ENCODE measurements around the gene TSPAN8. TPM values are rescaled to one million over a fixed set of nuclear protein-coding genes. Genes with fewer than 3 reads are reported as not detected.
"Not testable (repeated sequence)": the region's sequence is repeated elsewhere in the genome, so short reads cannot be mapped to it uniquely, and the experiment has no call there.

Gene TSPAN8
- total RNA-seq, 2 experiments from 2014 or later: not detected

DNA sequence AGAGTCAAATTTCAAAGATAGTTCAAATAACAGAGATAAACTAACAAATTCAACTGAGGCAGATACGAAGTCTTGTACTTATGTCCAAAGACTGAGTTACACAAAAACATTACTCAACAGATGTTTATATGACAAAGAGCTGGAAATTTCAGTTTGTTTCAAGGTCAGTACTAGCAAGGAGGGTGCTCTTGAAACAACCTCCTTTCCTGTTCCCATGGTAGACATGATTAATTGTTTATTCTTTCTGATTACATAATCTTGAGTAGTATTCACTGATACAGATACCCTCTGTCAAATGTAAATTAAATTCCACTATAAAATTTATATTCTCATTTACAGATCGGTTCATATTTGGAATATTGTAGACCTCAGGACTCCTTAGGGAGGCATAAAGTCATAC lies 23.4 kb downstream of the TSPAN8 start:
- POLR2A ChIA-PET: no interaction called here
- H3K4me3 Mint-ChIP-seq: no peak overlapping the region
- no peaks in the 10 kb centered on the region for H3K27me3 Mint-ChIP-seq
- H3K36me3 Mint-ChIP-seq (ENCODE audit: low read depth): no peaks in the 10 kb centered on the region
- H3K27ac Mint-ChIP-seq: no peak overlapping the region
- CTCF ChIA-PET: no interaction called here
- no peak for DNase-seq
- no peaks in the 10 kb centered on the region for H3K9me3 Mint-ChIP-seq
- H3K4me1 Mint-ChIP-seq: no peaks in the 10 kb centered on the region

DNA sequence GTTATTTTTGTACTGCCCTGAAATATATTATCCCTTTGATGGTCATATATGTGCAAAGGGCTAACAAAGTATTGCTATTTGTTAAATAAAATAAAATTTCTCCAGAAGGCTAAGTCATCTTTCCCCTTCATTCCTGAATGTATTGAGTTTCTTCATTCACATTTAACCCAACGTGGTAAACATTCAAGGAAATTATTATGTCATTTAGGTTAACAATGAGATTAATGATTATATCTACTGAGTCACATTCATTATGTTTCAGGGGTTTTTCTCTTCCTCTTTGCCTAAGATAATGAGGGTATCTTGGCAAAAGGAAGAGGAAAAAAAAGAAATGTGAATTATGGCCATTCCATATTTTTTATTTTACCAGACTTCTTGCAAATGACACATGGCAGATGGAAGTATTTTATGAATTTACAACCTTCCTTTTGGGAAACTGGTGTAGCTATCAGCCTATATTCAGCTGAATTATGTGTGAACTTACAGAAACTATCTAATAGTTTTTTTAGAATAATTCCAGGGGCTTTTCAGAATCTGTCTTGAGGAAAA lies 27.2 kb downstream of the TSPAN8 start:
- POLR2A ChIA-PET: no interaction called here
- H3K36me3 Mint-ChIP-seq (ENCODE audit: low read depth): no peaks in the 10 kb centered on the region
- no peaks in the 10 kb centered on the region for H3K27me3 Mint-ChIP-seq
- DNase-seq: no peak
- no peaks in the 10 kb centered on the region for H3K4me1 Mint-ChIP-seq
- H3K9me3 Mint-ChIP-seq: no peaks in the 10 kb centered on the region
- CTCF ChIA-PET: no interaction called here
- no peak overlapping the region for H3K27ac Mint-ChIP-seq
- no peak overlapping the region for H3K4me3 Mint-ChIP-seq

DNA sequence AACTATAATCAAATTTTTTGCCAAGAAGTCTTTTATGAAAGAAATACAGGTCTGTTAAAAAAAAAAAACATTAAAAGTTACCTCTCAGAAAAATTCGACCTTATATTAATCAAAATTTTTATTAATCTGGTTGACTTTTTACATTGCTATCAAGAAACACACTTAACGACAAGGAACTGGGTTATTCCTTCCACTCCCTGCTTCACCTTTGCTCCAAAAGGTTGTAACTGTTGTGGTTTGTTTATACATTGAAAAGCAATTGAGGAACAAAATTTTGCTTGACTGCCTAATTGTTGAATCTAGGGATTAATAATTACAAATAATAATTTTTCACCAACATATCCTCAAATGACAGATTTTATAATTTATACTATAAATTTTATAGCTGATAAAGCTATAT lies 28.4 kb downstream of the TSPAN8 start:
- ChIA-PET CTCF (no interaction called here), POLR2A (no interaction called here)
- Mint-ChIP-seq H3K4me3 (no peak overlapping the region), H3K36me3 (ENCODE audit: low read depth) (no peaks in the 10 kb centered on the region), H3K27me3 (no peaks in the 10 kb centered on the region), H3K4me1 (no peaks in the 10 kb centered on the region), H3K9me3 (no peaks in the 10 kb centered on the region), H3K27ac (no peak overlapping the region)
- DNase-seq: no peak

DNA sequence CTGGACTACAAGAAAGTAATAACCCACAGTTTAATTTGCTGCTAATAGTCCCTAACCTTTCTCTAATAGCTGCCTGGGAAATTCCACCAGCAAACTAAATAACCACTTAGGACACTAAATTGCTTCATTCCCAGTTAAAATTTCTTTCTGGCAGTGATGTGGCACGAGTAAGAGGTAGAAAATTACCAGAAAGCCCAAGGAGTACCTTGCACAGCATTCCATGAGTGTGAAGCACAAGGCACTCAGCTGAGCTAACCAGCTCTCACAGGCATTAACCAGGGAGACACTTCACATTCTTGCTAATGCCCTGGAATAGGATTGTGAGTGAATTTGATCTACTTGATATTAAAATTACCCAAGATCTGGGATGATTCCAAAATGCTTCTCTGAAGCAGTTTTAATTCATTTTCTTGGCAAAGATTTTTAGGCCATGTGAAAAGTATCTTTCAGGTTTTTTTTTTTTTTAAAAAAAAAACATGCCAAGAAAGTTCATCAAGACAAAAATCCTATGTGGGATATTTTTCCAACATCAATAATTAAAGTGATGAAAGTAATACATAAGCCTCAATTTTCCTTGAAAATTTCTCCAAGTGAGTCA lies 29.5 kb downstream of the TSPAN8 start:
- no peaks in the 10 kb centered on the region for H3K9me3 Mint-ChIP-seq
- ChIA-PET POLR2A (no interaction called here), CTCF (no interaction called here)
- no peaks in the 10 kb centered on the region for H3K27me3 Mint-ChIP-seq
- no peak for DNase-seq
- H3K36me3 Mint-ChIP-seq (ENCODE audit: low read depth): no peaks in the 10 kb centered on the region
- no peaks in the 10 kb centered on the region for H3K4me1 Mint-ChIP-seq
- no peak overlapping the region for H3K4me3 Mint-ChIP-seq
- no peak overlapping the region for H3K27ac Mint-ChIP-seq

DNA sequence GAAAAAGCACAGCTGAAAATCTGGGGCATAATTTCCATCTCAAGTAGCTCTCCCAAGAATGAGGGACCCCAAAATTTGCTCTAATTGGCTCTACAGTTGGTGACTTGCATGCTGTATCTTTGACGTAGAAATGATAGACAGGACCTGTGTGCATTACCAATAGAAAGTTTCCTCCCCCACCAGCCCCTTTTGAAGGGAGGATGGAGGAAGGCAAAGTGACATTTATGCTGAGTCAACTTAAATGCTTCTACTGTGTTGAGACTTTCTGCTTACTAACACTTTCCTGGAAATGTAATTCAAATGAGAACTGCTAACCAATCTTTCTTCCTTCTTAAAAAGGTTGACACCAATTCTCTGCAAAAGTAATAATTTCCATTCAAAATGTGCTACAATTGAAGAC lies 31.9 kb downstream of the TSPAN8 start:
- POLR2A ChIA-PET: no interaction called here
- CTCF ChIA-PET: no interaction called here
- no peak for DNase-seq
- Mint-ChIP-seq H3K36me3 (ENCODE audit: low read depth) (no peaks in the 10 kb centered on the region), H3K4me3 (no peak overlapping the region), H3K4me1 (no peaks in the 10 kb centered on the region), H3K27me3 (no peaks in the 10 kb centered on the region), H3K9me3 (no peaks in the 10 kb centered on the region), H3K27ac (no peak overlapping the region)

DNA sequence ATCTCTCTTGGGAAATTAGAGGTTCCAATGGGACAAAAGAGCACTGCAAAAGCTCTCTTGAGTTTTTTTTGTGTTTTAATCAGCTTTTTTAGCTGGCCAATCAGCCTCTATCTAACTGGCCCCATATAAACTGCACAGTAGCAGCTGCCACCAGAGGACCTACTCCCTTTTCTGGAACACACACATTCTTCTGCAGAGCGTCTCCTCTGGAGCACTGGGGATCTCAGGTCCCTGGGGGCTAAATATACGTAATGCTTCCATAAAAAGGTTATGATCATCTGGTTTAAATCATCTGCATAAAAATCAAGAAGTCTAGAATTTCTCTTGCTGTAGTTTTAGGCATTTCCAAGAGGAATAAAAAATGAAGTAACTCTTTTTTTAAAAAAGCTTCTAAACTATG lies 32.3 kb downstream of the TSPAN8 start:
- CTCF ChIA-PET: no interaction called here
- H3K4me3 Mint-ChIP-seq: no peak overlapping the region

DNA sequence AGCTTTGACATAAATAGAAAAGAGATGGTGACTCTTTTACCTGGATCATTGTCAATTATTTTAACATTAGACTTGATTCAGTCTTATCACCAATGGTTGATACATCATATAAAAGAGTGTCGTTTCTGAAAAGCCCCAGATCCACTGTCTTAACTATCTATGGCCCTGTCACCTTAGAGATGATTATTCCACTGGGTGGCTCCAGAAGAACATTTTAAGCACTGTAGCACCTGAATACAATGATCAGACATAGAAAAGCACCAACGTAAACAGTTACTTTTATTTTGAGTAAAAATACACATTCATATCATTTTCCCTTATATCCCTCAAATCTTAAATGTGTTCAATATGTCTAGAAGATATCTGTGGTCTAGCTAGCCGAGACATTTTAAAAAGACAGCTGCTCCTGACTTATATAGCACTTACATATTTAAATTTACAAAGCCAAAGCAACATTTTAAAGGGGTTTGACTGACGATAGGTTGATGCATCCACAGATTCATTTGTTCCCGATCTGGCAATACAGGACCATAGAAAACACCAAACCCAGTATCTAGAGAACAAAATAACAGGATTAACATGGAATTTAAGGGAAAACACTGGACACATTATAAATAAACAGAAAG lies 32.9 kb downstream of the TSPAN8 start:
- no peak for DNase-seq
- POLR2A ChIA-PET: no interaction called here
- Mint-ChIP-seq H3K9me3 (no peaks in the 10 kb centered on the region), H3K4me3 (no peak overlapping the region), H3K36me3 (ENCODE audit: low read depth) (no peaks in the 10 kb centered on the region), H3K4me1 (no peaks in the 10 kb centered on the region), H3K27me3 (no peaks in the 10 kb centered on the region), H3K27ac (no peak overlapping the region)
- CTCF ChIA-PET: interaction anchor here (0.7 kb wide), 1 partner anchor 796 kb away, joined by 3 read pairs; no protein-coding TSS in a partner anchor

More for the DNA sequence above, 32.3 kb downstream of the TSPAN8 start:
- Mint-ChIP-seq H3K4me1 (no peaks in the 10 kb centered on the region), H3K36me3 (ENCODE audit: low read depth) (no peaks in the 10 kb centered on the region), H3K9me3 (no peaks in the 10 kb centered on the region), H3K27me3 (no peaks in the 10 kb centered on the region), H3K27ac (no peak overlapping the region)
- POLR2A ChIA-PET: no interaction called here
- DNase-seq: no peak

DNA sequence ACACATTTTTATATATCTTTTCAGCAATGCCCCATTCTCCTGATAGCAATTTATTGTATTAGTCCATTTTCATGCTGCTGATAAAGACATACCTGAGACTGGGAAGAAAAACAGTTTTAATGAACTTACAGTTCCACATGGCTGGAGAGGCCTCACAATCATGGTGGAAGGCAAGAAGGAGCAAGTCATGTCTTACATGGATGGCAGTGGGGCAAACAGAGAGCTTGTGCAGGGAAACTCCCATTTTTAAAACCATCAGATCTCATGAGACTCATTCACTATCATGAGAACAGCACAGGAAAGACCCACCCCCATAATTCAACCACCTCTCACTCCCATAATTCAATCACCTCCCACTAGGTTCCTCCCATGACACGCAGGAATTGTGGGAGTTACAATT lies 44.7 kb downstream of the TSPAN8 start:
- CTCF ChIA-PET, H3K4me3 Mint-ChIP-seq, POLR2A ChIA-PET: not testable (repeated sequence)

DNA sequence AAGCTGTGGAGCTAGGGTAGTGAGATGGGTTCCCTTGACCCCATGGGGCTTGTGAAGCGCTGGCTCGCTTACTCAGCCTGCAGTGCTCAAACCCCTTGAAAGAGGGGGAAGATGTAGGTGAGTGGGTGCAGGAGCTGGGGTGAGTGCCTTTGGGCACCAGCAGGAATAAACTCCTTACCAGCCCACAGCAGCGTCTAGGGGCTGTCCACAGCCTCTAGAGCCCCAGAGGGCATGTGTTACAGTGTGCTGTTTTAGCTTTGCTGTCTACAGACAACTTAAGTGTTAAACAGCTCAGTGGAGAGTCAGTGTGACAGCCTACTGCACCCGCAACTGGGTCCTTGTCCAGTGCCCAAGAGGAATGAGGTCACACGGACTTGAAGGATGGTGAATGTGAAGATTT lies 48.0 kb downstream of the TSPAN8 start:
- Mint-ChIP-seq H3K4me1 (no peaks in the 10 kb centered on the region), H3K27me3 (no peaks in the 10 kb centered on the region), H3K9me3 (no peaks in the 10 kb centered on the region), H3K4me3 (no peak overlapping the region), H3K27ac (no peak overlapping the region), H3K36me3 (ENCODE audit: low read depth) (no peaks in the 10 kb centered on the region)
- POLR2A ChIA-PET: no interaction called here
- DNase-seq: no peak
- CTCF ChIA-PET: no interaction called here

More for the DNA sequence above, 44.7 kb downstream of the TSPAN8 start:
- H3K36me3 Mint-ChIP-seq (ENCODE audit: low read depth); H3K27me3 Mint-ChIP-seq; H3K4me1 Mint-ChIP-seq; H3K27ac Mint-ChIP-seq; H3K9me3 Mint-ChIP-seq; DNase-seq: not testable (repeated sequence)

DNA sequence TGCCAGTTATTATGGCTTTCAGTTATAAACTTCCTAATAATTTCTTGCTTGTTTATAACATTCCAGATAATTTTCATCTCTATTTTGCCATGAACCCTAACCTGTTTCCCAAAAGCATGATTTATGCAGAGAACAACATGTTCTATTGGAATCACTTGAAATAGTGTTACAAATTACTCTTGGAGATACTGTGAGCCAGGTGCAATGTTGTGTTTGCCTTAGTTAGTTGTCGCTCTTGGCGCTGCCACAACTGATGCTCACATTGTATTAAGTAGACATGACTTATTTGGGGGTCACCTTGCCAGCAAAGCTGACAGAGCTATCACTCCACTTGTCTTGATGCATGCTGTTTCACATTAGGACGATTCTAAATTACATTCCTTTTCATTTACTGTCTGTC lies 49.4 kb downstream of the TSPAN8 start:
- Mint-ChIP-seq H3K9me3 (no peaks in the 10 kb centered on the region), H3K27me3 (no peaks in the 10 kb centered on the region), H3K27ac (no peak overlapping the region), H3K4me1 (no peaks in the 10 kb centered on the region), H3K4me3 (no peak overlapping the region), H3K36me3 (ENCODE audit: low read depth) (no peaks in the 10 kb centered on the region)
- DNase-seq: no peak
- ChIA-PET POLR2A (no interaction called here), CTCF (no interaction called here)

DNA sequence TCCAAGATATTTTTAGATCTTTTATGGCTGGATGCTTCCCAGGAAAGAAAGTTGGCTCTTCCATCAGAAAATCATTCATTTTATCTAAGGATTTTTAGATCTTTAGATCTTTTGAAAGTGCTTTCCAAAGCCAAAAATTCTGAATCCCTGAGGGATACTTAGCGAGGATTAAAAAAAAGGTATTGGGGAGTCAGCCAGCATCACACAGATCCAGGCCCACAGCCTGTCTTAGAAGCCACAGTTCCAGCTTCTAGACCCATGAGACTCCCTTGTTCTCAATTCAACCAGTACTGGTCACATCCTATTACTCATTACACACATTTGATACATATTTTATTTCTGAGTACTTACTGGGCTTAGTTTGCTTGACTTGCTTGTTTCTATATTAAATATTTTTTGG lies 49.9 kb downstream of the TSPAN8 start:
- H3K9me3 Mint-ChIP-seq: no peaks in the 10 kb centered on the region
- no peaks in the 10 kb centered on the region for H3K36me3 Mint-ChIP-seq (ENCODE audit: low read depth)
- ChIA-PET CTCF (no interaction called here), POLR2A (no interaction called here)
- H3K4me3 Mint-ChIP-seq: no peak overlapping the region
- H3K27me3 Mint-ChIP-seq: no peaks in the 10 kb centered on the region
- no peak overlapping the region for H3K27ac Mint-ChIP-seq
- no peaks in the 10 kb centered on the region for H3K4me1 Mint-ChIP-seq
- DNase-seq: no peak

DNA sequence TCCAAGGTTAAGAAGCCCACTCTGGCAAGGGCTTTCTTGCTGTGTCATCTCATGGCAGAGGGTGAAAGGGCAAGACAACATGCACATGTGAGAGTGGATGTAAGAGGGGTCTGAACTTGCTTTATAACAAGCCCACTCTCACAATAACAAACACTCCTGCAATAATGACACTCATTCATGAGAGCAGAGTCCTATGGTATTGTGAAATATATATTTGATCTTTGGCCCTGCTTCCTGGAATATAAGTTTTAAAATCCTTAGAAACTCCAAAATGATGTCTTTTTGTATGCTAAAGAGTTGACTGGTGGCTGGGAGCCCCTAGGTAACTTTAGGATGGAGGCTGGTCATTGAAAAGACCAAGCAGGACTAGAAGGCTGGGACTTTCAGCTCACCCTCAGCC lies 51.8 kb downstream of the TSPAN8 start:
- no peaks in the 10 kb centered on the region for H3K36me3 Mint-ChIP-seq (ENCODE audit: low read depth)
- CTCF ChIA-PET: no interaction called here
- POLR2A ChIA-PET: no interaction called here
- no peak overlapping the region for H3K4me3 Mint-ChIP-seq
- no peak for DNase-seq
- no peaks in the 10 kb centered on the region for H3K4me1 Mint-ChIP-seq
- H3K27me3 Mint-ChIP-seq: no peaks in the 10 kb centered on the region
- H3K27ac Mint-ChIP-seq: no peak overlapping the region
- no peaks in the 10 kb centered on the region for H3K9me3 Mint-ChIP-seq

DNA sequence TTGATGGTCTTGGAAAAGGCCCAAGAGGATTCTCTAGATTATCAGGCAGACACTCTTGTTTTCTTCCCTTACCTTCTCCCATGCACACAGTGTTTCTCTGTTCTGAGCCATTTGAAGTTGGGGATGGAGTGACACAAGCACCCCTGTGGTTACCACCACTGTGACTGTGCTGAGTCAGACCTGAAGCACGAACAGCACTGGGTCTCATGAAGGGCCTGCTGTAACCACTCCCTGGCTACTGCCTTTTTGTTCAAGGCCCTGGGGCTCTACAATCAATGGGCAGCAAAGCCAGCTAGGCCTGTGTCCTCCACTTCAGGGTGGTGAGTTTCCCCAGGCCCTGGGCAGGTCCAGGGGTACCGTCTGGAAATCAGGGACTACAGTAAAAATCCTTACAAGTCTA lies 65.5 kb downstream of the TSPAN8 start:
- CTCF ChIA-PET: no interaction called here
- Mint-ChIP-seq H3K4me1 (no peaks in the 10 kb centered on the region), H3K4me3 (no peak overlapping the region), H3K27me3 (no peaks in the 10 kb centered on the region), H3K36me3 (ENCODE audit: low read depth) (no peaks in the 10 kb centered on the region), H3K9me3 (peaks cover 2% of the 10 kb centered on the region), H3K27ac (no peak overlapping the region)
- no peak for DNase-seq
- POLR2A ChIA-PET: no interaction called here

DNA sequence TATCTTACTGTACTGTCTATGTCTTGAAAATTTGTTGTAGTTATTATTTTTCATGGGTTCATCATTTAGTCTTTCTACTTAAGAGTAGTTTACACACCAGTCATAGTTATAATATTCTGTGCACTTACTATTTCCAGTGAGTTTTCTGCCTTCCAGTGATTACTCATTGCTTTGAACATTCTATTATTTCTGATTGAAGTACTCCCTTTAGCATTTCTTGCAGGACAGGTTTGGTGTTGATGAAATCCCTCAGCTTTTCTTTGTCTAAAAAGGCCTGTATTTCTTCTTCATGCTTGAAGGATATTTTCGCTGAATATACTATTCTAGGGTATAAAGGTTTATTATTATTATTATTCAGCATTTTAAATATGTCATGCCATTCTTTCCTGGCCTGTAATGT lies 66.8 kb downstream of the TSPAN8 start:
- H3K27ac Mint-ChIP-seq: no peak overlapping the region
- H3K36me3 Mint-ChIP-seq (ENCODE audit: low read depth): no peaks in the 10 kb centered on the region
- ChIA-PET CTCF (no interaction called here), POLR2A (no interaction called here)
- H3K9me3 Mint-ChIP-seq: peaks cover 2% of the 10 kb centered on the region
- no peak overlapping the region for H3K4me3 Mint-ChIP-seq
- DNase-seq: no peak
- no peaks in the 10 kb centered on the region for H3K4me1 Mint-ChIP-seq
- H3K27me3 Mint-ChIP-seq: no peaks in the 10 kb centered on the region
